GM12801 (cell line): ENCODE data around the gene HINT1.

Experiments used
- TF ChIP-seq, protein P1 (sequence below): IDR thresholded peaks from one replicate; pipeline ENCODE4 v1.5.1; 2011; ENCODE audit warnings: control low read depth; ENCODE audit not compliant: insufficient read length; ENCODE audit errors: extremely low read depth

HINT1 gene

GRCh38 chr5:131114754-131115153, 50.3 kb downstream of the HINT1 start:
- TF ChIP-seq, protein P1, sequence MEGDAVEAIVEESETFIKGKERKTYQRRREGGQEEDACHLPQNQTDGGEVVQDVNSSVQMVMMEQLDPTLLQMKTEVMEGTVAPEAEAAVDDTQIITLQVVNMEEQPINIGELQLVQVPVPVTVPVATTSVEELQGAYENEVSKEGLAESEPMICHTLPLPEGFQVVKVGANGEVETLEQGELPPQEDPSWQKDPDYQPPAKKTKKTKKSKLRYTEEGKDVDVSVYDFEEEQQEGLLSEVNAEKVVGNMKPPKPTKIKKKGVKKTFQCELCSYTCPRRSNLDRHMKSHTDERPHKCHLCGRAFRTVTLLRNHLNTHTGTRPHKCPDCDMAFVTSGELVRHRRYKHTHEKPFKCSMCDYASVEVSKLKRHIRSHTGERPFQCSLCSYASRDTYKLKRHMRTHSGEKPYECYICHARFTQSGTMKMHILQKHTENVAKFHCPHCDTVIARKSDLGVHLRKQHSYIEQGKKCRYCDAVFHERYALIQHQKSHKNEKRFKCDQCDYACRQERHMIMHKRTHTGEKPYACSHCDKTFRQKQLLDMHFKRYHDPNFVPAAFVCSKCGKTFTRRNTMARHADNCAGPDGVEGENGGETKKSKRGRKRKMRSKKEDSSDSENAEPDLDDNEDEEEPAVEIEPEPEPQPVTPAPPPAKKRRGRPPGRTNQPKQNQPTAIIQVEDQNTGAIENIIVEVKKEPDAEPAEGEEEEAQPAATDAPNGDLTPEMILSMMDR, result no peak

- TF ChIP-seq, protein P1, result no peak
Observed at GRCh38 chr5:131112424-131112823, 52.6 kb downstream of the HINT1 start.

DNA sequence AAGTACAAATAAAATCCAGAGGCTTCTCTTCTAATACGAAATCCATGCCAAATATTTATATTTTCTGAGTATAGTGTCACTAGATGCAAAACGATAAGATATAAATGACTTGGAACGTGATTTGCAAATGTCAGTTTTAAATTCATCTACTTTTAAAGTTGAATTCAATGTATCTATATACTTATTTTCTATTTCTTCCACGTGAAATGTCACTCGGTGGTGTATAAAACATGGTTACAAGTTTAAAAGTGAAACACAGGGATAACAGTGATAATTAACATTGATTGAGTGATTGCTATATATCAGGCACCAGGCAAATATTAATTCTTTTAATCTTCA, 54.8 kb downstream of the HINT1 start:
- TF ChIP-seq, protein P1, result no peak

GRCh38 chr5:131109540-131110255, 55.4 kb downstream of the HINT1 start:
- TF ChIP-seq, protein P1, result no peak
